HG03442 (cell line): ENCODE results near the gene CES5A.
"Not testable (repeated sequence)": the region's sequence is repeated elsewhere in the genome, so short reads cannot be mapped to it uniquely, and the experiment has no call there.

ENCODE experiments used
- ATAC-seq: cut with Tn5 transposase; IDR thresholded peaks from one replicate; pipeline ENCODE4 v1.9.1; 2021; ENCODE audit warnings: mild to moderate bottlenecking, moderate library complexity; ENCODE audit not compliant: unreplicated experiment

CES5A gene

DNA sequence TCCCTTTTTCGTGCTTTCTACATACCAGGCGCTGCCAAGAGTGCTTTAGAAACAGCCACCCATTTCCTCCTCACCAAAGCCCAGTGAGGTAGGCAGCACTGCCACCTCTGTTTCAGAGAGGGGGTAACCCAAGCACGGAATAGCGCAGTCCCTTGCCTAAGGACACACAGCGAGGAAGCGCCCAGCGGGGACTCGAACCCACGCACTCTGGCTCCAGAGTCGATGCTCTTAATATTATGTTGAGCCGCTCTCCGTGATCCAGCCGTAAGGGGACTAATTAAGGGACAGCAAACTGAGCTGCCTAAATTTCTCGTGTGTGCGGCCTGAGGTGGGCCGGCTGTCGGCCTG, 42.8 kb downstream of the CES5A start:
- ATAC-seq, result no peak

DNA sequence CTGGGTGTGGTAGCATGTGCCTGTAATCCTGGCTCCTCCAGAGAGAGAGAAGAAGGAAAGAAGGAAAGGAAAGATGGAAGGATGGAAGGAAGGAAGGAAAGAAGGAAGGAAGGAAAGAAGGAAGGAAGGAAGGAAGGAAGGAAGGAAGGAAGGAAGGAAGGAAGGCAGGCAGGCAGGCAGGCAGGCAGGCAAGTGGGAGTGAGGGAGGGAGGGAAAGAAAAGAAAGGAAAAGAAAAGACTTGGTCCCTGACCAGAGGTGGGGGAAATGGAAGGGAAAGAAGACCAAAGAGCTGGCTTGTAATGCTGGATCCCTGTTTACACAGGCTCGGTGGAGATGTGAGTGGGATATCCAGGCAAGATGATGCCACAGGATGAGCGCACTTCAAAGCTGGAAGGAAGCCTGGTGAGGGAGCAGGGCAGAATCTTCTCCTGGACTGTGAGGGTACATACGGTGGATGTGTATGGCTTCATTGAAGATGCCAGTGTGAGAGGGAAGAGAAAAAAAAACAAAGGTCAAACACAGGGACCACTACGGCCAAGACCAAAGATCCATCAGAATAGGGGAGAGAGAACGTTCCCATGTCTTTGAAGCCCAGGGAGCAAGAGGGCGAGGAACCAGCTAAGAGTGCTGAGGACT, 44.4 kb downstream of the CES5A start:
- no peak for ATAC-seq

DNA sequence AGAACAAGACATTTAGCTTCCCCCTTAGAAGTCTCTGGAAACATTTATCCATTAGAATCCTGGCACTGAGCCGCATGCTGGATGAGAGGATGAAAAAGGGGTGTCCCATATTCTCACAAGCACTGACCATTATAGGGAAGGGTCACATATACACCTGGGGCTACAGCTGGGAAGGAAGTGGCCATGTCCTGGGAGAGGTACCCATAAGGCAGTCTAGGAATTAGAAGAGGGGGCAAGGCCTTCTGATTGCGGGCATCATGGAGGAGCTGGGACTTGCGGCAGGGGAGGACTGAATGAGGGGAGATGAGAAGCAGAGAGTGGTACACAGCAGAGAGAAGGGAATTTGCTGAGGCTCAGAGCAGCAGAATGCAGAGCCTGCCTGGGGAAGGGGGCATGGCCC, 45.9 kb downstream of the CES5A start:
- ATAC-seq, result not testable (repeated sequence)

DNA sequence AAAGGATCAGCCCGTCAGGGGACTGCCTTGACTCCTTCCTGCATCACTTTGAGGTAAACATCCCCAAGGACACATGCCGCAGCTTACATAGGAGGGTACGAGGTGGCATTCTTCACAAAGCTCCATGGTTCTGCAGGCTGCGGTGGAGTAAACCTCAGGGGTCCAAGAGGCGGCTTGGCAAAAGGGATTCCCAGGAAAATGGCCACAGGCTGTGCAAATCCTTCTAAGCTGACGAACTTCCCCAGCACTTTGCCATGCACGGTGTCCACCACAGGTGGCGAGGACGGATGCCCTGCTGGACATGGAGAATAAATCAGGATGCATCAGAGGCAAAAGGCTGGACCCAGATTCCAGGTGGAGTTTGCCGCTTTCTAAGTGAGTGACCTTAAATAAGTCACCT, 46.5 kb downstream of the CES5A start:
- ATAC-seq, result no peak

DNA sequence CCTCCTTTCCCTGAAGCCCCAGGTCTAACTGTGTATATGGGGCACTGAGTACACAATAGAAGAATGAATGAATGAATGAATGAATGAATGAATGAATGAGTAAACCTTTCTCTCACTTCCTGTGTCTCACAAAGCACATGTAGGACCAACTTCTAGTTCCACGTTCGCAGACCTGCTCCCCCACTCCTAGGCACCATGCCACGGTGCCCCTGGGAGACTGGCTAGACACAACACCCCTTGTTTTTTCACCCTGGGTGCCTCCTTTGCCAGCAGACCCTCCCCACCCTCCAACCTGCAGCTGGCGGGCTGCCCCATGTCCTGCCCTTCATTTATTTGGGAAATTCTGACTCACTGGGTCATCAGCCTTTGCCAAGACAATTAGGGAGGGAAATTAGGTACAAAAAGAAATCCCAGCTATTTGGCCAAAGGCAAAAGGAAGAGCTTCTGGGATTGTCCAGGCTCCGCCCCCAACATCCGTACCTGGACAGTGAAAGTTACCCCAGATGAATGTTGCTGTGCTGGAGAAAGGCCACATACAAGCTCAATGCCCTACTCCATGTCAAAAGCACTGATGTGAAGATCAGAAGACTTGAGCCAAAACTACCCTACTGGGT, 50.0 kb downstream of the CES5A start:
- no peak for ATAC-seq

DNA sequence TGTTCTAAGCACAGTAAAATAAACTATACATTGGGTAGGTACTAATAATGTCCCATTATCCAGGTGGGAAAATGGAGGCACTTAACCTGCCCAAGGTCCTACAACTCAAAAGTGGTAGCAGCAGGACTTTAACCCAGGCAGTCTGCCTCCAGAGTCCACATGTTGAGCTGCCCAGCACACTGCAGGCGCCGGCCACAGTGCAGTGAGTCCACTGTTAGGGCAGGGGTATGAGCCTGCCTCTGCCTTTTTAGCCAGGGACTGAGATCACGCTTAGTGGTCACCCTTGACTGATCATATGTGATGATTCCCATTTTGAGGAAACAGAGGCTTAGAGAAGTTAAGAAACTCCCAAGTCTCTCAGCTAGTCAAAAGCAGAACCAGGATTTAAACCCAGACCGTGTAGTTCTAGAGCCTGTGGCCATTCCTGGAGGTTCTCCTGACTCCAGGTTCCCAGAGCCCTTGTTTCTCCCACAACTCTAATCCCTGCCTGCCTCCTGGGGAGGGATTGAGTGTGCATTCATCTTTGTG, 50.6 kb downstream of the CES5A start:
- ATAC-seq, result no peak

DNA sequence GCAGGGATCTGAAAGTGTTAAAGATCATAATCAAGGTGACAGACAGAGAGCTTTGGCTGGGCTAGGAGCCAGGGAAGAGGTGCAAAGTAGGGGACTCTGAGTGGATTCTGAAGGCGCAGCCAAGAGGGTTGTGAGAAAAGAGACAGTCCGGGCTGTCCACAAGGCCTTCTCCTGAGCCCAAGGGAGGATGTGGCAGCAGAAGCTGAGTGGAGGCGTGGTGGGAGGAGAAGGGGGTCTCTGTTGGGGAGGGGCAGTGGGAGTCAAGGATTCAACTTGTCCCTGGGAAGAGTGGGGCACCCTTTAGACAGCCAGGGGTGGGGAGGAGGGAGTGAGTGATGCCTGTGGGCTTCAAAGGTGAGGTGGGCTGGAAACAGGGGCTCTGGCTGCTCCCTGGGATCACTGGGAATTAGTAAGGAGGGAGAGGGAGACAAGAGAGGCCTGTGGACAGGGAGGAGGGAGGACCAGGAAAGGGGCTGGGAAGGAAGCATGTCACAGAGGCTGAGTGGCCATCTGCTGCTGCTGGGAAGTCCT, 52.8 kb downstream of the CES5A start:
- no peak for ATAC-seq

DNA sequence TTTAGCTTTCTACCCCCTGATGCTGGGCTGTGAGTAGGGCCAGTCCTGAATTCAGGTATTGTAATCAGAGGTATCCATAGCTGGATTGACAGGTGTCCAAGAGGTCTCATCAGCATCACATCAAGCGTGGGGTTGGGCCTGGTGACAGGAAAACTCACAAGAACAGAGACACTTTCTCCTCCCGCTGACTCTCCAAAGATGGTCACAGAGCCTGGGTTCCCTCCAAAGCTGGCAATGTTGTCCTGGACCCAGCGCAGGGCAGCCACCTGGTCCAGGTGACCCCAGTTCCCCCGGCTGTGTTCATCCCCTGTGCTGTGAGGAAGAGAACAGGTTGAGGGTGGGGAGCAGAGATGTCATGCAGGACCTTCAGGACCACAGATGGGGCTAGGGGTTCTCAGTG, 54.0 kb downstream of the CES5A start:
- no peak for ATAC-seq

DNA sequence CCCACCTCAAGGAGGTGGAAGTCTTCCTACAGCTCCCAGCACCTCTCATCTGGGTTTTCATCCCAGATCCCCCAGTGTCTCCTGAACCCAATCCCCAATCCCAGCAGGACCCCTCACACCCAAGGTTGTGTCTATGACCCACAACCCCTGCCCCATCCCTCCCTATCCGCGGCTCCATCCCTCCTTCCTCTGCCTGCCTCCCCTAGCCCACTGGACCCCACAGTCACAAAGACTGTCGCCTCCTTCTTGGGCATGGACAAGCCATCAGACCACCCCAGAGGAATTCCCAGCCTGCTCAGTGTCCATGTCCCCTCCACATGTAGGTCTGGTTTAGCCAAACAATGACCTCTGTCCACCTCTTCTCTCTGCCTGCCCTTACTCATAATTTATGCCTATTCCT, 54.6 kb downstream of the CES5A start:
- ATAC-seq, result no peak

DNA sequence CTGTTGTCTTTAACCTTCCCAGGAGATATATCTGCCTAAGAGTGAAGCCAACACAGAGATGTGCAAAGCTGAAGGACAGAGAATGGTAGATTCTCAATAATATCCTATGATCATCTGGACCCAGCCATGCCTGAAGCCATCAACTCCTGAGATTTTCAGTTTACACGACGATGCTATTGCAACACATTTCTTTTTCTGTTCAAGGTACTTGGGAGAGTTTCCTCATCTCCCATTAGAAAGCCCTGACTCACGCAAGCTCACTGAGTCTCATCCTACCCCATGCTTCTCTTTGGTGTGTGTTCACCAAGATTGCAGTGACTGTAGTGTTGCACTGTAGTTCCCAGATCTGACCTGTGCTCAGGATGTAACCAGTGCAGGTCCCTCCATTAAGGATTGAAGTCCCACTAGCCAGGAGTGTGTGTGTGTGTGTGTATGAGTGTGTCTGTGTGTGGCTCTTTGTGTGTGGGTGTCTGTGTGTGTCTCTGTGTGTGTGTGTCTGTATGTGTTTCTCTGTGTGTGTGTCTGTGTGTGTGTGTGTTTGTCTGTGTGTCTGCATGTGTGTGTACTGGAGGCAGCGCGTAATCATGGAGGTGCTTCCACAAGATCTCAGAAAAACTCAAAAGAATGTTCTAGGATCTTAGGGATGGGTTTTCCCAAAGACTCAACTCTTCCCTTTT, 57.8 kb downstream of the CES5A start:
- no peak for ATAC-seq

DNA sequence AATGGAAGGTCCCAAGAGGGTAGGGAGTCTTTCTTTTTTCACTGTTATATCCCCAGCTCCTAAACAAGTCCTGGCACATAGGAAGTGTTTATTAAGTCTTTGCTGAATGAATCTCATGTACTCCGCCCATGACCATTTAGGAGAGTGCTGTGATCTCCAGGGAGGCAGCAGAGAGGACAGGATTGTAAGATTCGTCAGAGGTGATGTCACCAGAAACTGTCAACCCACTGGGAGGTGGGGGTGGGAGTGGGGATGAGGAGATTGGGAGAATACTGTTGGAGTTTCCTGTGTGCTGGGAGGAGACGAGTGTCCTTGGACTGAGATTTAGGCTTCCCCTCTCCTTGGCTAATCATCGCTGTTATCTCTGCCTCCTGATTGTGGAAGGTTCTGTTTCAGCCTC, 59.0 kb downstream of the CES5A start:
- not testable (repeated sequence) for ATAC-seq

DNA sequence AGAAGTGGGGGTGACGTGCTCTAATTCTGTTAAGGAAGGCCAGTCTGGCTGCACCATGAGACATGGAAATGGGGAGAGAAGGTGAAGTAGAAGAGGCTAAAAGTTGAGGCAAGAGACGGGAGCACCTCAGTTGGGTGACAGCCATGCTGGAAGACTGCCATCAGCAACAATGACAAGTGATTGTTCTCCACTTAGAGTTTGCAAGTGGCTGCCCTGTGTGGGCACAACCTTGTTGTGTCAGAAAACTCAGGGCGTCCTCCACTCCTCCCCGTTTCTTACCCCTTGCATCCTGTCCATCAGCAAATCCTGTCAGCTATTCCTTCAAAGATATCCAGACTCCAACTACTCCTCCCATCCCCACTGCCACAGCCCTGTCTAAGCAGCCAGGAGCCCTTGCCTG, 59.9 kb downstream of the CES5A start:
- ATAC-seq, result no peak

DNA sequence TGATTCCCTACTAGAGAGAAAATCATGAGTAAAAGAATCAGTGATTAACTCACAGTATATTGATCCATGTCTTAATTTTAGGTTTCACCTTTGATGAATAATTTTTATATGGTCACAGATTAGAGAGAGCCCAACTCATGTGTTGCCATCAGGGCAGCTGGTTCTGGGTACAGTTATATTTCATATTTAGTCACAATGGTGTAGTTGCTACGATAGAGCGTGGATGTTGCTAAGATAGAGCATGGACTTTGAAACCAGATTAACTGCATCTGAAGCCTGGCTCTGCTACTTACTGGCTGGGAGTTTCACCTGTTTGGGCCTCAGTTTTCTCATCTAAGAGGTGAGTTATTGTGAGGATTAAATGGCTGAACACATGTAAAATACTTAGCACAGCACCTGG, 61.0 kb downstream of the CES5A start:
- ATAC-seq, result not testable (repeated sequence)

DNA sequence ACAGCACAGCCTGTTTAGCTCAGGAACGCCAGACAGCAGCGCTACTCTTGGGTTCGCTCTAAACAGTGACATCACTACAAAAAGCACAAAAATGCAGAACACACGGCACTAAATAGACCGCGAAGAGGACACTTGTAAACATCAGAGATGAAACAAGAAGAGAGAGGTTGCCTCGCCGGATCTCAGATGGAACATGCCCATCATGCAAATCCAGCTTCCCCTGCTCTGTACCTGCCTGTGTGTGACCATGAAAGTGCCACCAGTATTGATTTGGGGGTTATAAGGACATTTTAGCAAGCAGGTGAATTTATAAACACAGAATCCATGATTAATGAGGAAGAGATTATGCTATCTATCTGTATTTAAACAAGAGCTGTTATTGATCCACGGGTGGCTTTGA, 61.4 kb downstream of the CES5A start:
- ATAC-seq, result not testable (repeated sequence)

DNA sequence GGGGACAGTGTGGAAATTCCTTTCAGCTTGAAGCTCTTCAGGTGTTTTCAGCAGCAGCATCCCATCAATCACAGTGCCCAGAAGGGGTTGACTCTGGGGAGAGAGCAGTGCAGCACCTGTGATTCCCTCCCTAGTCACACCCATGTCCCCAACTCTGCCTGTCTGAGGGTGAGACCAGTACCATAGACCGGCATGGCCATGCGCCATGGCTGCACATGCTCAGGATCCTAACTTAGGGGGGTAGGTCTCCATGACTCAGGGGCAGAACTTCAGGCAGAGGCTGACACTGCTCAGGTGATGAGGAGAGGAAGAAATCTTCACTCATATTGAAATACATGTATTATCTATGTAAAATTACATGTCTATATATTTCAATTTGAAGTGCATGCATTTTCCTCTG, 62.2 kb downstream of the CES5A start:
- no peak for ATAC-seq

DNA sequence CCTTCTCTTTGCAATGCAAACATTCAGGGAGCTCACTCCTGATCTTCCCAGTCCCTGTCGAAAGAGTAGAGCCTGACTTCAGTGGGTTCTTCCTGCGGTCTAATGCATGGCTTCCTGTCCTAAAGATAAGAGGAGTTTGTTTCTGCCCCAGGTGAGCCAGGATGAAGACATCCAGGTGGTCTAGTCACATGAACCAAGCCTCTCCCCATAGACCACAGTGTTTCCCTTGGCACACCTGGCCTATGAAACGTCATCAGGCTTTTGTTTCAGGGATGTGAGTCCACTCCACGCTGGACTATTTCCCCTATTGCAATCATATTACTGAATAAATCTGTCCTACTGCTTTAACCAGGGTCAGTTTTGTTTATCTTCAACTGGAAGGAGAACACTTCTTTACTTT, 63.4 kb downstream of the CES5A start:
- no peak for ATAC-seq

DNA sequence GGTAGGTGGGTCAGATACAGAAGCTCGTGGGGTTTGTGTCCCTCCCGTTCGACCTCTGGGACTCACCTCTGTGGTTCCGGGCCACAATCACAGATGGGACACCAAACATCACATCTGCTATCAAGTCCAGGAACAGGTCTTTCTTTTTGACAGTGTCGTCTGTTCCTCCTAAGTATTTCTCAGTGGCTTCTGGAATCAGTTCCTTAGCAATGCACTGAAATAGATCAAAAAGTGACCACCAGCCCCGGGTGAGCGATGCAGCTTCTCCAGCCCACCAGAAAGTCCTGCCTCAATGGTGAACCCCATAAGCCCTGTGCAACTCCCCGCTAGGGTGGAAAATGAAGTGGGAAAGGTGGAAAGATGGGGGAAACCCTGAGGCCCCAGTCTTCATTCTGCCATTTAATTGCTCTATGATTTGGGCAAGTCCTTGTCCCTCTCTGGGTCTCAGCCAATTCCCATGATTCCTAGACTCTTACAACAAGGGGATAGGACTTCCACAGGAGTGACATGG, 64.7 kb downstream of the CES5A start:
- ATAC-seq, result no peak

DNA sequence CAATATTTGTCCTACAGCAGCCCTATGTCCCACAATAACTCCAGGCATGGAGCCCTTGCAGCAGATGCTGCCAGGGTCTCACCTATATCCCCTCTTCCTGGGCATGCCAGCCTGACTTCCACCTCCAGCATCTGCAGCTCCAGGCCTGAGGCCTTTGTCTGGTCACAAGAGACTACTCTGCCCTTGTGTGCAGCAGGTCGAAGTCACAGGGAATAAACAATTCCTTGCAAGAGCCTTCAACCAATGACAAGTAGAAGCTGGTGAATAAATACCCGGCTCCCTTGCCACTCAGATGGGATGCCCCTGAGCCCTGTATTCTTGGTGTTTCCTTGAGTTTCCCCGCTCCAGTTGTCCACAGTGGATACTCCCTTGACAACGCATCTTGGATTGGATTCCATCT, 65.3 kb downstream of the CES5A start:
- ATAC-seq, result no peak

DNA sequence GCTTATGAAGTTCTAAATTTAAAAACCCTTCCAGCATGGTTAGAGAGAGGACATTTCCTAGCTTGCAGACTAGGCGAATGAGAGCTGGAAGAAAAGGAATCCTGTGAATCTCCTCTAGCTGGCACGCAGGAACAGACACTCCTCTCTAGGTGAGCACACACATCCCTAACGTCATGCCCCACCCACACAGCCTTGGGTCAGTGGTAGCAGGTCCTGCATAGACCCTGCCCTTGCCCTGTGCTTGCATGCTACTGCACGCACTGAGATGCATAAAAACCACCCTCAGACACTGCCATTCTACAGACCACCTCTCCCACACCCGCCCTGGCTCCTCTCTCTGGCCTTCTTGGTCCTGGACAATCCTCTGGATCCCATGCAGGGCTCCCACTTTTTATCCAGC, 65.8 kb downstream of the CES5A start:
- ATAC-seq, result no peak

DNA sequence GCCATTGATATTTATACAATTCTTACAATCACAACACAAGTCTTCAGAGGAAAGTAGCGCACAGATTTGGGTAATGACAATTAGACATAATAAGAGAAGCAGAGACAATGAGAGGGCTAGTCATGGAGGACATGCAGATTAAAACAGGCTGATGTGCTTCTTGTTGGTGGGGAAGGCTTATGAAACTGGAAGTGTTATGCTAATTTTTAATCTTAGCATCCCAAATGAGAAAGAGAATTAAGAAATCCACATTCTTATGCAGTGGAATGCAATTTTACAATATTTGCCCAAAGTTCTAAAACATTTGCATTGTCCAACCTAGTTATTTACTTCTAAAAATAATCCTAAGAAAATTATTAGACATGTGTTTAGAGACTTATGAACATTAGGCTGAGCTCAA, 66.9 kb downstream of the CES5A start:
- ATAC-seq, result not testable (repeated sequence)

DNA sequence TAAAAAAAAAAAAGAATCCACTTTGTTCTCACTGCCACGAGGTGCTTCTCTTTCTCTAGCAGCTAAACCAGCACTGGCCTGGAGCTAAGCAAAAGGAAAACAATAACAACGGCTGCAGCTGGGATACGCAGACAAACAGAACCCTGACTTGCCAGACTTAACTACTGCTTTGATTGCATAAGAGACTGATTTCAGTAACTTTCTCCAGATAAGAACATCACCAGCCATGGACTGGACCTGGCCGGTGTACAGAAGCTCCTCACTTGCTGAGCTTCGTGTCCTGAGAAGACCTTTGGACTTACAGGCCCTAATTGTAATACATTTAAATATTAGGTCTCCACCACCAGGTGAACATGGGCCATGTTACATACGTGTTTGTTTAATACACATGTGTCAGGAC, 70.1 kb downstream of the CES5A start:
- ATAC-seq, result not testable (repeated sequence)

DNA sequence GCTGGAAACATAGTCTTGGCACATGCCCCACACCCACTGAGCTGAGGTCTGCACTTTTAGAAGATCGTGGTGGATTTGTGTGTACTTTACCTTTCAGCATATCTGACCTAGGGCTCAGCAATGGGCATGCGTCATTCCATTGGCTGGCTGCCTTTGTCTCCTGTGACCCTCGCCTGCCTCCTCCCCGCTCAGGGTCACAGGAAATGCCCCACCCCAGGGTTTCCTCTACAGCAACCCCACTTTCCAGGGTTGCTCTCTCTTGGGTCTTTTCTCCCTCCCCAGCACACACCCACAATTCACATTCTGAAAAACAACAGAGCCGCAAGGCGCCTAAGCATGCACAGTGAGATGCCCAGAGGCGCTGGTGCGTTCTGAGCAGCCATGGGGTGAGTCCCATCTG, 71.5 kb downstream of the CES5A start:
- ATAC-seq, result not testable (repeated sequence)
